ENCODE data around the gene SPRED1. TPM values are rescaled to one million over a fixed set of nuclear protein-coding genes. Genes with fewer than 3 reads are reported as not detected.

SPRED1 gene
- total and polyA plus RNA-seq, 2 of the 13 experiments (the other 11 are each of a cell fraction or from before 2014, with no cell fraction given): 3.8 to 9.6 TPM

GRCh38 chr15:38335116-38335515 lies 82.5 kb downstream of the SPRED1 start (continued):
- no peak for TF ChIP-seq ZBTB44 (CRISPR knock-in tag; IDR thresholded peaks at IDR 0.05)

GRCh38 chr15:38344351-38344750 lies 91.7 kb downstream of the SPRED1 start:
- Histone ChIP-seq H3K27me3 (ENCODE audit: control insufficient read depth in 1 of 2, insufficient read depth in 2 of 2, low read length in 2 of 2) (no peaks in the 10 kb centered on the region), H3K36me3 (replicated peaks in 1 of 2; ENCODE audit: control insufficient read depth in 1 of 2, insufficient read depth in 2 of 2, low read length in 2 of 2) (0 out of 5 replicates have a peak, but pooled peaks cover 0 to 5% of the 10 kb centered on the region in 2 experiments), H3K27ac (ENCODE audit: extremely low read length, insufficient read depth, low read length) (no peak overlapping the region), H3K9ac (ENCODE audit: insufficient read depth, low read depth, low read length) (no peak overlapping the region), H4K20me1 (ENCODE audit: insufficient read depth, low read length) (no peaks in the 10 kb centered on the region), H3K9me3 (ENCODE audit: low read length) (no peaks in the 10 kb centered on the region), H3K4me2 (ENCODE audit: low read depth, low read length) (no peak overlapping the region), H3K4me1 (ENCODE audit: insufficient read depth, low read length) (no peaks in the 10 kb centered on the region), H3K79me2 (ENCODE audit: insufficient read depth, low read length) (no peaks in the 10 kb centered on the region), H3K4me3 (replicated peaks in 1 of 3; ENCODE audit: insufficient read depth in 1 of 3, low read depth in 2 of 3, low read length in 3 of 3) (no peak overlapping the region), H2AFZ (ENCODE audit: low read length) (no peak overlapping the region)
- DNase-seq (ENCODE audit: low spot score): no peak
- ChIA-PET CTCF (ENCODE audit: low intra/inter-chr PET ratio, low total read pairs) (no interaction called here), POLR2A (no interaction called here)
- no peak for ATAC-seq
- in situ Hi-C loops (cut with HindIII; ENCODE audit: extremely low pct_ligation_motif_present, low pct_unique_long_range_greater_than_20kb) (no loop called here), intact Hi-C loops (cut with micrococcal nuclease; ENCODE audit: unreplicated experiment) (no loop called here)
- WGBS (ENCODE audit: low lambda C conversion rate): 98% methylated on average over 2 of the region's 2 CpGs
- BruUV-seq (replicated peaks): no TSS peak
- FAIRE-seq: no peak
- no peak for TF ChIP-seq ZUFSP (CRISPR knock-in tag; IDR thresholded peaks at IDR 0.05; ENCODE audit: borderline replicate concordance)

GRCh38 chr15:38349251-38349650 lies 96.6 kb downstream of the SPRED1 start:
- in situ Hi-C loops (cut with HindIII; ENCODE audit: extremely low pct_ligation_motif_present, low pct_unique_long_range_greater_than_20kb) (no loop called here), intact Hi-C loops (cut with micrococcal nuclease; ENCODE audit: unreplicated experiment) (no loop called here)
- ATAC-seq (no peak), DNase-seq (ENCODE audit: low spot score) (no peak), FAIRE-seq (no peak)
- Histone ChIP-seq H3K4me2 (ENCODE audit: low read depth, low read length) (no peak overlapping the region), H3K4me3 (replicated peaks in 1 of 3; ENCODE audit: insufficient read depth in 1 of 3, low read depth in 2 of 3, low read length in 3 of 3) (no peak overlapping the region), H3K4me1 (ENCODE audit: insufficient read depth, low read length) (no peaks in the 10 kb centered on the region), H2AFZ (ENCODE audit: low read length) (no peak overlapping the region), H3K36me3 (replicated peaks in 1 of 2; ENCODE audit: control insufficient read depth in 1 of 2, insufficient read depth in 2 of 2, low read length in 2 of 2) (peaks cover 4 to 21% of the 10 kb centered on the region in 2 experiments; a peak in 3 of 5 replicates), H3K27me3 (ENCODE audit: control insufficient read depth in 1 of 2, insufficient read depth in 2 of 2, low read length in 2 of 2) (no peaks in the 10 kb centered on the region), H3K79me2 (ENCODE audit: insufficient read depth, low read length) (no peaks in the 10 kb centered on the region), H3K27ac (ENCODE audit: extremely low read length, insufficient read depth, low read length) (no peak overlapping the region), H3K9ac (ENCODE audit: insufficient read depth, low read depth, low read length) (no peak overlapping the region), H3K9me3 (ENCODE audit: low read length) (no peaks in the 10 kb centered on the region), H4K20me1 (ENCODE audit: insufficient read depth, low read length) (no peaks in the 10 kb centered on the region)
- CTCF ChIA-PET (ENCODE audit: low intra/inter-chr PET ratio, low total read pairs): no interaction called here
- POLR2A ChIA-PET: no interaction called here
- 90% methylated on average over 3 of the region's 3 CpGs for WGBS (ENCODE audit: low lambda C conversion rate)
- BruUV-seq (replicated peaks): no TSS peak
- no peak for TF ChIP-seq ZNF891 (CRISPR knock-in tag; IDR thresholded peaks at IDR 0.05)
- TF ChIP-seq SP140L (CRISPR knock-in tag; IDR thresholded peaks at IDR 0.05; ENCODE audit: borderline replicate concordance): no peak
- no peak for TF ChIP-seq NFKB2 (CRISPR knock-in tag; IDR thresholded peaks at IDR 0.05; ENCODE audit: borderline replicate concordance)

All from HepG2 (cell line).